KOPT-K1 (cell line): ENCODE measurements around the gene POU4F2.

Source experiments
- H3K27ac ChIP-seq: fragments of 200-600 bp; sonication (generic); 2 replicates; pipeline ENCODE4 v1.5.1; 2016; ENCODE audit warnings: antibody characterized with exemption, mild to moderate bottlenecking, low read depth, low read length; ENCODE audit not compliant: poor library complexity, severe bottlenecking
- H3K36me3 ChIP-seq: fragments of 200-600 bp; sonication (generic); 2 replicates; pipeline ENCODE4 v1.5.1; 2017; ENCODE audit warnings: antibody characterized with exemption, mild to moderate bottlenecking, low read length, moderate library complexity; ENCODE audit not compliant: insufficient read depth
- H3K9me3 ChIP-seq: fragments of 200-600 bp; sonication (generic); 2 replicates; pipeline ENCODE4 v1.5.1; 2017; ENCODE audit warnings: antibody characterized with exemption, low read length, mild to moderate bottlenecking; ENCODE audit not compliant: insufficient read depth, poor library complexity, severe bottlenecking

The POU4F2 gene

GRCh38 chr4:146638786-146639505, at the start of gene POU4F2:
Gene POU4F2, plus strand, starts transcription at chr4:146638893. Its CDS starts 248 bp downstream, at chr4:146639141.
- Histone ChIP-seq H3K9me3 (peaks cover 7% of the 10 kb centered on the region), H3K27ac (no peak within 1 kb of the TSS), H3K36me3 (no peaks in the 10 kb centered on the region)

DNA sequence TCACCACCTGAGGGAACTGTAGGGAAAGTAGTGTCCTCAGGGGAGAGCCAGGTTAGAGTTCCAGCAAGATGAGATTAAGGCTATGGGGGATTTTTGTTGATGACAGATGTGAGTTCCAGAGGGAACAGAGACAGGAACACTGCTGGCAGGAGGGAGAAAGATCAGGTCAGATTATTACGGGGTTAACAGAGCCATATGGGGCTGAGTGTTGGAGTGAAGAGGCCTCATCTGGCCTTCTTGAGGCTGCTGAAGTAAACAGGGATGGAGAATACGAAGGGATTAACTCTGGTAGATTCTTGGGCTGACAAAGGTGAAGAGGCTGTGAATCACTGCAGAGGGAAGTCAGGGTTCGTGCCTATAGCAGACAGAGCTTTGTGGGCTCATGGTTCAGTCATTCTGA, 47.9 kb upstream of the POU4F2 start:
- Histone ChIP-seq H3K36me3 (no peaks in the 10 kb centered on the region), H3K9me3 (no peaks in the 10 kb centered on the region), H3K27ac (no peak overlapping the region)

DNA sequence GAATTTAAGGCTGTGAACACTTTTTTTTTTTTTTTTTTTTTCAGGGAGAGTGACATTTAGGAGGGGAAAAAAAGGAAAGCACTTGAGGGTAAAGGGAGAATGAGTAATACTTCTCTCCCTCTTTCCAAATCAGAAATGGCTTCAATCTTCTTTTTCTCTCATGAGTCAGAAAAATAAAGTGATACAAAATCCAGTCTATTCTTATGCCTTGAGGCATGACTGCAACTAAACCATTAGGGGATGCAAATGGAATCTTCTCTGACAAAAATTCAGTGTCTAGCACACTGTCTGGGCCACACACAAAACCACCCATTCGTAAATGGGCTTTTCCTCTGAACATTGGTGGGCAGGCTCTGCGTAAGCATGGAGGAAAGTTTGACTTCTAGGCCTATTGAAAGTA, 46.7 kb upstream of the POU4F2 start:
- H3K36me3 ChIP-seq: no peaks in the 10 kb centered on the region
- no peak overlapping the region for H3K27ac ChIP-seq
- H3K9me3 ChIP-seq: peaks cover 5% of the 10 kb centered on the region

DNA sequence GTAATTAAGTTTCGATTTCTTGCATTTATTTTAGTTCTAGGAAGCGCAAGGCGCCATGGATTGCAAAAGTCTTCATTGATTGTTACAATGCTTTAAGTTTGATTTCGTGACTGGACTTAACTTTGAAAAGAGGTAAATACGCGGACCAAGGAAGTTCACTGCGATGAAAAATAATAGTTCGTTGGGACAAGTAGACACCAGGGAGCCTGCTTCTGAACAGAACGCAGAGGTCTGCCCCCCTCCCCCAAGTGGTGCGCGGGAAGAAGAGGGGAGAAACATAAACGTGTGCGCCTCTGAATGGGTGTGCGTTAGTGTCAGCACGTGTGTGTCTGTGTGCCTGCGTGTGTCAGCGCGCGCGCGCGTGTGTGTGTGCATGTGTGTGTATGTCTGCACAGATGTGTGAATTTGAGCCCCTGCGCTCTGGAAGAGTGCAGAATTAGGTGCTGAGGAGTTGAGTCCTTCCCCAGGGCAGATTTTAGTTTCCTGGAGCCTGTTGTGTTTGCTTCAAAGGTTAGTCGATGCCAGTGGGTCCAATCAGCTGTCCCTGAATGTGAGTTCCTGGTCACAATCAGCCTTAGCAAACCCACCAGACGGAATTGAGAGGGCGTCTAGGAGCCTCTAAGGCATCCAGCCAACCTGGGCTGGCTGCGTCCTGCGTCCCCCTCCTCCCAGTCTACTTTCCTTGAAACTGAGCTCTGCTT, 5.8 kb upstream of the POU4F2 start:
- H3K27ac ChIP-seq: no peak overlapping the region
- H3K9me3 ChIP-seq: no peaks in the 10 kb centered on the region
- no peaks in the 10 kb centered on the region for H3K36me3 ChIP-seq

GRCh38 chr4:146633471-146633800, 5.3 kb upstream of the POU4F2 start:
- Histone ChIP-seq H3K36me3 (no peaks in the 10 kb centered on the region), H3K9me3 (no peaks in the 10 kb centered on the region), H3K27ac (no peak overlapping the region)

- Histone ChIP-seq H3K9me3 (peaks cover 1% of the 10 kb centered on the region), H3K27ac (no peak overlapping the region), H3K36me3 (no peaks in the 10 kb centered on the region)
Measured at GRCh38 chr4:146634825-146635224, 3.9 kb upstream of the POU4F2 start.

DNA sequence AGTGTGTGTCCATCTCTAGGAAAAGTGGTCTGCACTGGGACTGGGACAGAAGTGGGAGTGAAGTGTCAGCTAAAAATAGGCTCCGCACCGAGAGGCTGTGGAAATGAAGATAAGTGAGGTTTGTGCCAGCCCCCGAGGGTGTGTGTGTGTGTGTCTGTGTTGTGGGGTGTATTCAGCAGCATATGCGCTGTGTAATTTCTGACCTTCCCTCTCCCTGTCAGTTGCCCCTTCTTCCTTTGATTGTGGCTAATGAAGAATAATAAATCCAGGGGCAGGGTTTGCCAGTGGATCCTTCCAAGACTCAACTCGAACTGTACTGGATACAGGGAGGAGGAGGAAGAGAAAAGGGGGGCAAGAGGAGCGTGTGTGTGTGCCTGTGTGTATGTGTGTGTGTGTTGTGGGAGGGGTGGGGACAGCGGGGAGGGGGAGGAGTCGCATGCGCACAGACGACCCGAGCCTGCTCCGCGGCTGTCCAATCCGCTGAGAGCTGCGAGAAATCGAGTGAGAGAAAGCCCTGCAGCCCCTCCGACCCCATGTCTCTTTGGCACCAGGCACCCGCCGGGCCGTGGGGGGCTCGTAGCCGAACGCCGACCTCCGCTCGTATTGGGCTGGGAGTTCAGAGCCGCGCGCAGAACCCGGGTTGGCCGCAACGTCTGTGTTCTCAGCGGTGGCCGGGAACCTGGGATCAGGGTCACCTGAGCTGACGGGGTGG, 916 bp upstream of the POU4F2 start:
- no peaks in the 10 kb centered on the region for H3K36me3 ChIP-seq
- no peak overlapping the region for H3K27ac ChIP-seq

DNA sequence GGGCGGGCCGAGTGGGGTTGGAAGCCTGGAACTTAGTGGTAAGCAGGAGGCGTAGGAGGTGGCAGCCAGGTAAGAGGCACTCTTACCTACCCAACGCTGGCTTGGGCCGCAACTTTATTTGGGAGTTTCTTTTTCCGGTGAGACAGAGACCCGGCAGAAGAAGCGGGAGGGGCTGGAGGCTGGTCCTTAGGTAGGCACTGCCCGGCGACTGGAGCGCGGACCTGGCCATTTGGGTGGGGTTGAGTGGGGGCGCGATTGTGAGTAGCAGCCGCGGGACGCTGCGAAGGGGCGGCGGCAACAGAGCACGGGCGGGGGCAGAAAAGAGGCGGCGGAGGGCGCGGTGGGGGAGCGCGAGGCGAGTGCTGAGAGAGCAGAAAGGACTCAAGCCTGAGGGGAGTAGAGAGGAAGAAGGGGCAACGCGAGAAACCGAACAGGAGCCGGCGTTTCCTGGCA, 334 bp upstream of the POU4F2 start:
- H3K9me3 ChIP-seq: peaks cover 7% of the 10 kb centered on the region
- H3K36me3 ChIP-seq: no peaks in the 10 kb centered on the region
- H3K27ac ChIP-seq: no peak overlapping the region

More for the DNA sequence above, 916 bp upstream of the POU4F2 start:
- peaks cover 7% of the 10 kb centered on the region for H3K9me3 ChIP-seq

GRCh38 chr4:146639506-146639932, 826 bp downstream of the POU4F2 start:
- Histone ChIP-seq H3K27ac (no peak overlapping the region), H3K36me3 (no peaks in the 10 kb centered on the region), H3K9me3 (peaks cover 7% of the 10 kb centered on the region)

- H3K36me3 ChIP-seq: no peaks in the 10 kb centered on the region
- no peak overlapping the region for H3K27ac ChIP-seq
- peaks cover 7% of the 10 kb centered on the region for H3K9me3 ChIP-seq
Measured at GRCh38 chr4:146640021-146640464, 1.4 kb downstream of the POU4F2 start.

GRCh38 chr4:146640465-146641061, 1.9 kb downstream of the POU4F2 start:
- H3K9me3 ChIP-seq: peaks cover 7% of the 10 kb centered on the region
- H3K36me3 ChIP-seq: no peaks in the 10 kb centered on the region

GRCh38 chr4:146641762-146642161, 3.1 kb downstream of the POU4F2 start:
- H3K9me3 ChIP-seq: peaks cover 7% of the 10 kb centered on the region
- no peak overlapping the region for H3K27ac ChIP-seq
- no peaks in the 10 kb centered on the region for H3K36me3 ChIP-seq

More at GRCh38 chr4:146640465-146641061, 1.9 kb downstream of the POU4F2 start:
- no peak overlapping the region for H3K27ac ChIP-seq

GRCh38 chr4:146643812-146644401, 5.2 kb downstream of the POU4F2 start:
- Histone ChIP-seq H3K36me3 (no peaks in the 10 kb centered on the region), H3K27ac (no peak overlapping the region), H3K9me3 (peaks cover 7% of the 10 kb centered on the region)

- no peak overlapping the region for H3K27ac ChIP-seq
- H3K9me3 ChIP-seq: peaks cover 5% of the 10 kb centered on the region
- no peaks in the 10 kb centered on the region for H3K36me3 ChIP-seq
Measured at GRCh38 chr4:146645921-146646320, 7.2 kb downstream of the POU4F2 start.
